ENCODE measurements around the gene REXO4.

DNA sequence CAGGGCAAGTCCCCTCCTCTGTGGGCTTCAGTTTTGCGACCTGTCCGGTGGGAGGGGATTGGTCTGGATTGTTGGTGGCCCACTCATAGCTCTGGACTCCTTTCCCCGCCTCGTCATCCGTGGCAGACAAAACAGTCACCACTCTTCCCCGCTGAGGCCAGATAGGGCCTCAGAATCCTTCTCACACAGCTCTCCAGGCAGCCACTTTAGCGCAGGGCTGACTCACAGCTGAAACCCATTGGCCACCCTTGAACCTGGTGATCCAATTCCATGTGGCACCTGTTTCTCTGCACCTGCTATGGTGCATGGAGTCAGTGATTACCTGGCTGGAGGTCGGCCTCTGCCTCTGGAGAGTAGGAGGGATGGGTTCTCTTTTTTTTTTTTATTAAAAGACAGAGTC lies 26.2 kb upstream of the REXO4 start:
- no peak for TF ChIP-seq ZFP37 (tag by site-specific recombination; IDR thresholded peaks at IDR 0.05)
- TF ChIP-seq, protein P1, sequence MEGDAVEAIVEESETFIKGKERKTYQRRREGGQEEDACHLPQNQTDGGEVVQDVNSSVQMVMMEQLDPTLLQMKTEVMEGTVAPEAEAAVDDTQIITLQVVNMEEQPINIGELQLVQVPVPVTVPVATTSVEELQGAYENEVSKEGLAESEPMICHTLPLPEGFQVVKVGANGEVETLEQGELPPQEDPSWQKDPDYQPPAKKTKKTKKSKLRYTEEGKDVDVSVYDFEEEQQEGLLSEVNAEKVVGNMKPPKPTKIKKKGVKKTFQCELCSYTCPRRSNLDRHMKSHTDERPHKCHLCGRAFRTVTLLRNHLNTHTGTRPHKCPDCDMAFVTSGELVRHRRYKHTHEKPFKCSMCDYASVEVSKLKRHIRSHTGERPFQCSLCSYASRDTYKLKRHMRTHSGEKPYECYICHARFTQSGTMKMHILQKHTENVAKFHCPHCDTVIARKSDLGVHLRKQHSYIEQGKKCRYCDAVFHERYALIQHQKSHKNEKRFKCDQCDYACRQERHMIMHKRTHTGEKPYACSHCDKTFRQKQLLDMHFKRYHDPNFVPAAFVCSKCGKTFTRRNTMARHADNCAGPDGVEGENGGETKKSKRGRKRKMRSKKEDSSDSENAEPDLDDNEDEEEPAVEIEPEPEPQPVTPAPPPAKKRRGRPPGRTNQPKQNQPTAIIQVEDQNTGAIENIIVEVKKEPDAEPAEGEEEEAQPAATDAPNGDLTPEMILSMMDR (tag by site-specific recombination; IDR thresholded peaks at IDR 0.05) = no peak

Measured in HEK293 (cell line).